A549 treated with AZD2906 at 1 μM for 4 hours (cell line): ENCODE measurements around the gene ANKRD63. TPM values are rescaled to one million over a fixed set of nuclear protein-coding genes. Genes with fewer than 3 reads are reported as not detected.

Experiments used
- total RNA-seq: library from RNA; stranded (reverse); fragments of 200-300 nt; extraction: Qiagen RNA extraction; gene quantifications from 5 replicates; pipeline ENCODE4 v1.2.3, GENCODE V29; 2022

ANKRD63 gene, protein sequence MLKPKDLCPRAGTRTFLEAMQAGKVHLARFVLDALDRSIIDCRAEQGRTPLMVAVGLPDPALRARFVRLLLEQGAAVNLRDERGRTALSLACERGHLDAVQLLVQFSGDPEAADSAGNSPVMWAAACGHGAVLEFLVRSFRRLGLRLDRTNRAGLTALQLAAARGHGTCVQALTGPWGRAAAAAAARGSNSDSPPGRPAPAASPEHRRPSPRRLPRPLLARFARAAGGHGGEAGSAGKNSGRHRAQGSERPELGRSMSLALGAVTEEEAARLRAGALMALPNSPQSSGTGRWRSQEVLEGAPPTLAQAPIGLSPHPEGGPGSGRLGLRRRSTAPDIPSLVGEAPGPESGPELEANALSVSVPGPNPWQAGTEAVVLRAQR
- 0.24 to 0.43 TPM (median 0.33 TPM) in 5 replicates for total RNA-seq

GRCh38 chr15:40282869-40283614, at the start of gene ANKRD63:
TSS of gene ANKRD63 (minus strand) at chr15:40283064. CDS start at chr15:40282586, 478 bp downstream.

DNA sequence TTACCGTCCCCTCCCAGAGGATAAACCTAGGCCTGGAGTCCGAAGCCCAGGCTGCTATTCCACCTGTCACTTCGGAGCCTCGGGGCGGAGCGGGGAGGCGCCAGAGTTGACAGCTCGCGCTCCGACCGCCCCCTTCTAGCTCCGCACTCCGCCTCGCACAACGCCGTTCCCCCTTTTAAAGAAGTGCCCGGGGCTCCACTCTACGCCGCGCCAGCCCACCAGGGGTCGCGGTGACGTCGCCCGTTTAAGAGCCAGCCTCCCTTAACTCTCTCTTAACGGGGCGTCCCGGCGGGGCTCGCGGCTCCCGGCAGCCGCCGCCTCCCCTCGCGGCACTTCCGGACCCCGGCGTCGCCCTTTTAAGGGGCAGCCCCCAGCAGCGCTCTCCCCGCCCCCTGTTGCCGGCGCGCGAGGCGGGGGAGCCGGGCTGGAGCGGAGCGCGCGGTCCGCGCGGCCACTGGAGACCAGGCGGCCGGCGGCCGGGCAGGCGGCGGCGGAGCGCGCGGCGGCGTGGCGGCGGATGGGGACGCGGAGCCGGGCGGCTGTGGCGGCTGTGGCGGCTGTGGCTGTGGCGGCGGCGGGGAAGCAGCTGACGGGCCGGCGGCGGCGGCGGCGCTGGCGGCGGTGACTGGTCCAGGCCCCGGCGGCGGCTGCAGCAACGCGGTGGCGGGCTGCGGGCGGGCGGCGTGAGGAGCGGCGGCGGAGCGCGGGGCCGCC, 40.5 kb upstream of the ANKRD63 start, which contains the start of gene INAFM2:
INAFM2 (plus strand) TSS at position 454 of the 714 bp plus-strand sequence. CDS start 364 bp downstream, outside the sequence.

GRCh38 chr15:40307421-40308211, 24.8 kb upstream of the ANKRD63 start, which contains the start of gene PLCB2:
TSS of gene PLCB2 (minus strand) at chr15:40307935. CDS start at chr15:40307672, 263 bp downstream.

GRCh38 chr15:40238532-40239403, 44.1 kb downstream of the ANKRD63 start, which contains the start of gene PAK6:
TSS of gene PAK6 (plus strand) at chr15:40239063. CDS start at chr15:40264786, 25,723 bp downstream.

Other genes starting within 250 kb of the ANKRD63 start
- 230 to 254 TPM (median 251 TPM) in 5 replicates for gene SRP14, start 243.9 kb downstream of the ANKRD63 start, total RNA-seq
- 1.4 to 2.4 TPM (median 1.8 TPM) in 5 replicates for gene BMF, start 174.2 kb downstream of the ANKRD63 start, total RNA-seq
- gene BUB1B, start 122.0 kb downstream of the ANKRD63 start, total RNA-seq, result 23.2 to 35.7 TPM (median 26.7 TPM) in 5 replicates
- 0.21 to 0.46 TPM (median 0.29 TPM) in 5 replicates for gene PAK6, start 44.0 kb downstream of the ANKRD63 start, total RNA-seq
- 0.38 to 0.97 TPM (median 0.84 TPM) in 5 replicates for gene PLCB2, start 24.9 kb upstream of the ANKRD63 start, total RNA-seq
- 5.7 to 7.8 TPM (median 6.6 TPM) in 5 replicates for gene INAFM2, start 40.6 kb upstream of the ANKRD63 start, total RNA-seq
- 19.1 to 21.4 TPM (median 20.8 TPM) in 5 replicates for gene CCDC9B, start 57.9 kb upstream of the ANKRD63 start, total RNA-seq
- gene PHGR1, start 68.0 kb upstream of the ANKRD63 start, total RNA-seq, result not detected in 5 replicates
- gene DISP2, start 75.2 kb upstream of the ANKRD63 start, total RNA-seq, result 1.00 to 2.5 TPM (median 1.8 TPM) in 5 replicates
- gene KNSTRN, start 99.7 kb upstream of the ANKRD63 start, total RNA-seq, result 43.0 to 56.5 TPM (median 47.7 TPM) in 5 replicates
- gene IVD, start 122.7 kb upstream of the ANKRD63 start, total RNA-seq, result 11.1 to 12.9 TPM (median 11.7 TPM) in 5 replicates
- 9.8 to 11.7 TPM (median 11.2 TPM) in 5 replicates for gene BAHD1, start 157.9 kb upstream of the ANKRD63 start, total RNA-seq
- 12.9 to 20.9 TPM (median 19.1 TPM) in 5 replicates for gene CHST14, start 187.9 kb upstream of the ANKRD63 start, total RNA-seq